ENCODE measurements around the gene TLR10.

GRCh38 chr4:38791010-38791409, 8.2 kb upstream of the TLR10 start:
- TF ChIP-seq CTCF (conservative IDR thresholded peaks at IDR 0.05; ENCODE audit: low read length) (no peak), EZH2phosphoT487 (IDR thresholded peaks at IDR 0.05; ENCODE audit: borderline replicate concordance, low read depth, low read length) (no peak)

All from OCI-LY7 (cell line).